ENCODE measurements around the gene NDNF. TPM values are rescaled to one million over a fixed set of nuclear protein-coding genes. Genes with fewer than 3 reads are reported as not detected.

Gene NDNF
- total and polyA plus RNA-seq, 8 donors: 141 to 489 (median 193) TPM

GRCh38 chr4:121088867-121089266 is 16.5 kb upstream of the NDNF start:
- H3K4me1 ChIP-seq: peaks cover 0 to 3% of the 10 kb centered on the region in 2 donors
- DNase-seq (no peak), ATAC-seq (no peak)
- no peak for TF ChIP-seq CTCF (IDR thresholded peaks at IDR 0.05)
- intact Hi-C loops (cut with DNase I): no loop called here
- no peak overlapping the region for H3K27ac ChIP-seq
- H3K27me3 ChIP-seq: no peaks in the 10 kb centered on the region
- H3K9me3 ChIP-seq: no peaks in the 10 kb centered on the region
- H3K36me3 ChIP-seq: no peaks in the 10 kb centered on the region
- H3K4me3 ChIP-seq: no peak overlapping the region

DNA sequence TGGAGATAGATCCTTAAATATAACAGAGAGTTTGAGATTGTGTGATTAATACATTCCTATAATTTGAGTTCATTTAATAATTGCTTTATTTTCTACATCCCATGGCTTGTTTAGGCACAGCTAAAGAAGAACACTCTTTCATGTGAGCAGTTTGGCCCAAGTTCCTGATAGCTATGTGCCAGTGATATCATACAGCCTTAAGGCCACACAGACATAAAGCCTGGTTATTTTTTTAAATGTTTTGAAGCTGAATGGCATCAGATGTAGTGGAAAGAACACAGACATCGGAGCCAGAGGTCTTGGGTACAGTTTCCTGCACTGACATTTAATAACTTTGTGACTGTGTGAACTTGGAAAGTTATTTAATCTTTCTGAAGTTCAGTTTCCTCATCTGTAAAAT is 7.0 kb upstream of the NDNF start:
- Histone ChIP-seq H3K4me3 (no peak overlapping the region), H3K36me3 (no peaks in the 10 kb centered on the region), H3K9me3 (no peaks in the 10 kb centered on the region), H3K27ac (no peak overlapping the region), H3K4me1 (peaks cover 0 to 6% of the 10 kb centered on the region in 2 donors), H3K27me3 (peaks cover 0 to 16% of the 10 kb centered on the region in 2 donors)
- DNase-seq: no peak
- ATAC-seq: no peak
- intact Hi-C loops (cut with DNase I): no loop called here
- no peak for TF ChIP-seq CTCF (IDR thresholded peaks at IDR 0.05)

DNA sequence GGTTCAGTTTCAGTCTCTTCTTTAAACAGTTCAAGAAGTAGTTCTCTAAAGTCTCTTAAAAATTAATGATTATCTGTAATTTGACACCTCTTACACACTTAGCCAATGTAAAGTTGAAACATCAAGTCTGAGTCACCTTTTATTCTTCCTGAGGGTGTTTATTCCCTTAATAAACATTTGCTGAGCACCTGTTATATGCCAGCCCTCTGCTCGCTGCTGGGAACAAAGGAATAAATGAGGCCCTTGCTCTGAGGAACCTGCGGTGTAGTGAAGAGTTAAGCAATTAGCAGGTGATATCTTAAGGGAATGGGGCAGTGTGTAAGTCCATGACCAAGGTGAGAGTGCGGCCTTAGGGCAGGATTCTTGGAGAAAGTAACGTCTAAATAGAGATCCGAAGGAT is 5.2 kb upstream of the NDNF start:
- H3K27me3 ChIP-seq: peaks cover 0 to 34% of the 10 kb centered on the region in 2 donors
- no peaks in the 10 kb centered on the region for H3K9me3 ChIP-seq
- H3K4me1 ChIP-seq: peaks cover 0 to 14% of the 10 kb centered on the region in 2 donors
- DNase-seq (no peak), ATAC-seq (peak; percentile 62)
- H3K27ac ChIP-seq: peak overlapping the region in 1 of 2 donors; percentile 57
- H3K4me3 ChIP-seq: peak overlapping the region in 1 of 2 donors; percentile 10
- TF ChIP-seq CTCF (IDR thresholded peaks at IDR 0.05): no peak
- no peaks in the 10 kb centered on the region for H3K36me3 ChIP-seq
- intact Hi-C loops (cut with DNase I): no loop called here

DNA sequence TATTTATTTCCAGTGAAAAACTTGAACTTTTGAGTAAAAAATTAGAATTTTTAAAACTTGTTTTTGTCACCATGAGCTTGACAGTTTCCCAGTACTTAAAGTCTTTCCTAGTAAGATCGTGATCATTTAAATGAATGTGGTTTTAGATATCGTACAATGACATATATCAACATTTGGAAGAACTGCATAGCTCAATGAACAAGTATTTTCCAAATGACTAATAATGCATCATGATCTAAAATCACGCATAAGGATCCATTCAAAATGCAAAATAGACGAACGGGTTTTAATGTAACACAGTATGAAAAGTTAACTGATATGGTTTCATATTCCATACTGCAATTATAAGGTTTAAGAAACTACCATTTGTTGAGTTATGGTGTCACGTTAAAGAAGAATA is 4.1 kb upstream of the NDNF start:
- Histone ChIP-seq H3K27me3 (peaks cover 0 to 45% of the 10 kb centered on the region in 2 donors), H3K9me3 (no peaks in the 10 kb centered on the region), H3K36me3 (no peaks in the 10 kb centered on the region), H3K4me1 (peaks cover 0 to 24% of the 10 kb centered on the region in 2 donors), H3K4me3 (no peak overlapping the region), H3K27ac (peak overlapping the region in 1 of 2 donors; percentile 94)
- no peak for ATAC-seq
- no peak for DNase-seq
- no peak for TF ChIP-seq CTCF (IDR thresholded peaks at IDR 0.05)
- intact Hi-C loops (cut with DNase I): no loop called here

DNA sequence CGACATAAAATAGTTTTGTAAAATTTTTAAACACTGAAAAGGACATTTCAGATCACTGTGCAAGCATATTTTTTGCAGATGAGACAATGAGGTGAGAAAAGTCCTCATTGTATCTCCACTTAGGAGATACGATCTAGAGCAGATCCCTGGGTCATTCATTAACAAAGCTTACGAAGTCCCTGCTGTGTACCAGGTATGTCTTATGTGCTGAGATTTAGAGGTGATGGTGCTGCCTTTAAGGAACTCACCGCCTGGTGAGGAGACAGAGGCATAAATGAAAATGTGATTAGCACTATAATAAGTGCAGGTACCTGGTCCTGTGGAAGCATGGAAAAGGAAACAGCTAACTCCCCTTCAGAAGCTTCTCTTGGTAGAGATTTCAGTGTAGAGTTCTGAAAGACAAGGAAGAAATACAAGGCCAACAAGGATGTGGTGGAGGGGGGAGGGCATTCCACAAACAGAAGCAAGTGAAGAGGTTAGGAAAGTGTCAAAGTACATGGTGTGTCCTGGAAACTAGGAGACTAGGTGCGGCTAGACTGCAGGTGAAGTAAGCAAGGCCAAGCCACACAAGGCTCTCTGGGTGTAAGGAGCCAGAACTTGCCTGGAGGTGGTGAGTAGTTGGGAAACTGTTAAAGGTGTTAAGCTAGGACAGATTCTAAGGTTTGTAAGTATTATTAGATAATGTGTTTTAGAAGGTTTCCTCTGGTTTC is 1.5 kb upstream of the NDNF start:
- no peaks in the 10 kb centered on the region for H3K36me3 ChIP-seq
- no peak for TF ChIP-seq CTCF (IDR thresholded peaks at IDR 0.05)
- DNase-seq (no peak), ATAC-seq (peak; percentile 47)
- peaks cover 0 to 28% of the 10 kb centered on the region in 2 donors for H3K4me1 ChIP-seq
- H3K27me3 ChIP-seq: peaks cover 9 to 68% of the 10 kb centered on the region in 2 donors
- no peaks in the 10 kb centered on the region for H3K9me3 ChIP-seq
- intact Hi-C loops (cut with DNase I): no loop called here
- peak overlapping the region in 1 of 2 donors; percentile 51 for H3K4me3 ChIP-seq
- peak overlapping the region; percentile 86 to 94 for H3K27ac ChIP-seq
